Measurements from ENCODE around the gene ACOT4.
"Not testable (repeated sequence)": the region's sequence is repeated elsewhere in the genome, so short reads cannot be mapped to it uniquely, and the experiment has no call there.

ACOT4 gene

GRCh38 chr14:73627151-73627558, 35.5 kb downstream of the ACOT4 start:
- DNase-seq (ENCODE audit: insufficient read length, low spot score) (no peak), FAIRE-seq (no peak)

GRCh38 chr14:73630009-73630780, 38.5 kb downstream of the ACOT4 start:
- FAIRE-seq (no peak), DNase-seq (ENCODE audit: insufficient read length, low spot score) (no peak)

- FAIRE-seq (peak; percentile 98), DNase-seq (ENCODE audit: insufficient read length, low spot score) (peak; percentile 60)
Measured at GRCh38 chr14:73633116-73634010, 41.7 kb downstream of the ACOT4 start.

- no peak for DNase-seq (ENCODE audit: insufficient read length, low spot score)
Measured at GRCh38 chr14:73634011-73634833, 42.5 kb downstream of the ACOT4 start.

GRCh38 chr14:73636355-73636754, 44.7 kb downstream of the ACOT4 start:
- DNase-seq (ENCODE audit: insufficient read length, low spot score); FAIRE-seq: not testable (repeated sequence)

More at GRCh38 chr14:73634011-73634833, 42.5 kb downstream of the ACOT4 start:
- FAIRE-seq = no peak

GRCh38 chr14:73637830-73638229, 46.2 kb downstream of the ACOT4 start:
- no peak for DNase-seq (ENCODE audit: insufficient read length, low spot score)
- no peak for FAIRE-seq

GRCh38 chr14:73640796-73641365, 49.2 kb downstream of the ACOT4 start:
- no peak for FAIRE-seq
- no peak for DNase-seq (ENCODE audit: insufficient read length, low spot score)

- FAIRE-seq = peak; percentile 99
- peak; percentile 95 for DNase-seq (ENCODE audit: insufficient read length, low spot score)
Measured at GRCh38 chr14:73644531-73645247, 53.0 kb downstream of the ACOT4 start, which contains the start of gene DNAL1. TSS of gene DNAL1 (plus strand) at chr14:73644986. CDS start at chr14:73645040, 54 bp downstream.

- FAIRE-seq (peak; percentile 52), DNase-seq (ENCODE audit: insufficient read length, low spot score) (no peak)
Measured at GRCh38 chr14:73645248-73645610, 53.6 kb downstream of the ACOT4 start.

Data from GM19239 (cell line).